Glutamatergic neuron (in vitro differentiated cells): ENCODE data around the gene CCP110. TPM values are rescaled to one million over a fixed set of nuclear protein-coding genes. Genes with fewer than 3 reads are reported as not detected.

Source experiments
- DNase-seq: peaks from one replicate; pipeline ENCODE4 v3.0.0; 2022
- H3K27ac Mint-ChIP-seq: one replicate; pipeline ENCODE4 v1.8.0; 2020; ENCODE audit warnings: mild to moderate bottlenecking, mixed read lengths, inconsistent platforms; ENCODE audit not compliant: unreplicated experiment
- H3K27me3 Mint-ChIP-seq: one replicate; pipeline ENCODE4 v1.8.0; 2020; ENCODE audit warnings: mild to moderate bottlenecking, moderate library complexity, mixed read lengths, inconsistent platforms; ENCODE audit not compliant: unreplicated experiment
- H3K36me3 Mint-ChIP-seq: one replicate; pipeline ENCODE4 v1.8.0; 2020; ENCODE audit warnings: mild to moderate bottlenecking, mixed read lengths, inconsistent platforms; ENCODE audit not compliant: unreplicated experiment
- H3K4me1 Mint-ChIP-seq: one replicate; pipeline ENCODE4 v1.8.0; 2020; ENCODE audit warnings: mild to moderate bottlenecking, low read depth, mixed read lengths, inconsistent platforms; ENCODE audit not compliant: unreplicated experiment
- H3K4me3 Mint-ChIP-seq: one replicate; pipeline ENCODE4 v1.8.0; 2020; ENCODE audit warnings: mild to moderate bottlenecking, mixed read lengths, inconsistent platforms; ENCODE audit not compliant: unreplicated experiment
- H3K9me3 Mint-ChIP-seq: one replicate; pipeline ENCODE4 v1.8.0; 2020; ENCODE audit warnings: mild to moderate bottlenecking, moderate library complexity, mixed read lengths, inconsistent platforms; ENCODE audit not compliant: unreplicated experiment
- CTCF ChIP-seq: fragments of 200-600 bp; sonication (generic); IDR thresholded peaks from one replicate; pipeline ENCODE4 v1.5.0; 2021; ENCODE audit not compliant: partially characterized antibody, unreplicated experiment
- total RNA-seq: library from RNA; stranded (reverse); fragmentation: NEBNext Ultra II Directional; extraction: Animal tissue kit (Norgen Biotek cat#: 25700); gene quantifications from one replicate; pipeline ENCODE4 v1.2.1, GENCODE V29; 2021; ENCODE audit not compliant: unreplicated experiment

CCP110 gene
- total RNA-seq, 1 donor from 2014 or later, result 19.7 TPM

- peaks cover 18% of the 10 kb centered on the region for H3K4me1 Mint-ChIP-seq
- H3K36me3 Mint-ChIP-seq, result no peaks in the 10 kb centered on the region
- no peak for DNase-seq
- peaks cover 4% of the 10 kb centered on the region for H3K9me3 Mint-ChIP-seq
- H3K27ac Mint-ChIP-seq, result no peak overlapping the region
- peak overlapping the region; percentile 99 for H3K4me3 Mint-ChIP-seq
- H3K27me3 Mint-ChIP-seq, result peaks cover 3% of the 10 kb centered on the region
- no peak for TF ChIP-seq CTCF
These were observed 1.1 kb downstream of the CCP110 start for GRCh38 chr16:19524616-19525384.

GRCh38 chr16:19525385-19525723 is 1.6 kb downstream of the CCP110 start:
- H3K4me1 Mint-ChIP-seq, result peaks cover 18% of the 10 kb centered on the region
- H3K9me3 Mint-ChIP-seq, result peaks cover 4% of the 10 kb centered on the region
- TF ChIP-seq CTCF, result no peak
- H3K4me3 Mint-ChIP-seq, result peak overlapping the region; percentile 99
- H3K27ac Mint-ChIP-seq, result no peak overlapping the region
- H3K27me3 Mint-ChIP-seq, result peaks cover 3% of the 10 kb centered on the region
- no peak for DNase-seq
- no peaks in the 10 kb centered on the region for H3K36me3 Mint-ChIP-seq

- no peak for TF ChIP-seq CTCF
- peaks cover 3% of the 10 kb centered on the region for H3K27me3 Mint-ChIP-seq
- peaks cover 2% of the 10 kb centered on the region for H3K9me3 Mint-ChIP-seq
- H3K4me3 Mint-ChIP-seq, result no peak overlapping the region
- peaks cover 10% of the 10 kb centered on the region for H3K4me1 Mint-ChIP-seq
- no peak overlapping the region for H3K27ac Mint-ChIP-seq
- no peaks in the 10 kb centered on the region for H3K36me3 Mint-ChIP-seq
- DNase-seq, result no peak
These were observed 3.4 kb downstream of the CCP110 start for GRCh38 chr16:19527161-19527560.

GRCh38 chr16:19528666-19529065 is 4.9 kb downstream of the CCP110 start:
- Mint-ChIP-seq H3K9me3 (no peaks in the 10 kb centered on the region), H3K27ac (no peak overlapping the region), H3K36me3 (no peaks in the 10 kb centered on the region), H3K4me1 (peaks cover 7% of the 10 kb centered on the region), H3K4me3 (no peak overlapping the region), H3K27me3 (peaks cover 2% of the 10 kb centered on the region)
- no peak for TF ChIP-seq CTCF
- DNase-seq, result no peak

GRCh38 chr16:19532601-19533000 is 8.9 kb downstream of the CCP110 start:
- no peak for DNase-seq
- Mint-ChIP-seq H3K9me3 (no peaks in the 10 kb centered on the region), H3K27me3 (no peaks in the 10 kb centered on the region), H3K36me3 (no peaks in the 10 kb centered on the region), H3K4me1 (no peaks in the 10 kb centered on the region), H3K4me3 (no peak overlapping the region), H3K27ac (no peak overlapping the region)
- TF ChIP-seq CTCF, result no peak
